GM13977 (cell line): ENCODE measurements around the gene SOX15.

Source experiments
- DNase-seq: peaks from one replicate; pipeline ENCODE4 v3.0.0; 2012; ENCODE audit warnings: low spot score
- in situ Hi-C: fragments of 300-500 bp; cut with MboI; formaldehyde crosslinking; loops from one replicate; pipeline ENCODE4 v1.12.0; 2022; ENCODE audit warnings: low sequenced_read_pairs, low pct_unique_long_range_greater_than_20kb, mixed read lengths, inconsistent platforms; ENCODE audit not compliant: unreplicated experiment
- TF ChIP-seq, protein P1 (sequence below): IDR thresholded peaks from 2 replicates; pipeline ENCODE4 v1.5.1; 2012; ENCODE audit warnings: mild to moderate bottlenecking, control low read depth; ENCODE audit not compliant: insufficient read depth; ENCODE audit errors: extremely low read depth, missing control alignments

SOX15 gene

GRCh38 chr17:7572338-7572587, 17.6 kb downstream of the SOX15 start:
- in situ Hi-C loops = loop anchor here (25.0 kb wide), 1 partner anchor 210 kb away; the partner anchor contains the start of genes KCTD11 and TMEM95
- no peak for DNase-seq
- TF ChIP-seq, protein P1, sequence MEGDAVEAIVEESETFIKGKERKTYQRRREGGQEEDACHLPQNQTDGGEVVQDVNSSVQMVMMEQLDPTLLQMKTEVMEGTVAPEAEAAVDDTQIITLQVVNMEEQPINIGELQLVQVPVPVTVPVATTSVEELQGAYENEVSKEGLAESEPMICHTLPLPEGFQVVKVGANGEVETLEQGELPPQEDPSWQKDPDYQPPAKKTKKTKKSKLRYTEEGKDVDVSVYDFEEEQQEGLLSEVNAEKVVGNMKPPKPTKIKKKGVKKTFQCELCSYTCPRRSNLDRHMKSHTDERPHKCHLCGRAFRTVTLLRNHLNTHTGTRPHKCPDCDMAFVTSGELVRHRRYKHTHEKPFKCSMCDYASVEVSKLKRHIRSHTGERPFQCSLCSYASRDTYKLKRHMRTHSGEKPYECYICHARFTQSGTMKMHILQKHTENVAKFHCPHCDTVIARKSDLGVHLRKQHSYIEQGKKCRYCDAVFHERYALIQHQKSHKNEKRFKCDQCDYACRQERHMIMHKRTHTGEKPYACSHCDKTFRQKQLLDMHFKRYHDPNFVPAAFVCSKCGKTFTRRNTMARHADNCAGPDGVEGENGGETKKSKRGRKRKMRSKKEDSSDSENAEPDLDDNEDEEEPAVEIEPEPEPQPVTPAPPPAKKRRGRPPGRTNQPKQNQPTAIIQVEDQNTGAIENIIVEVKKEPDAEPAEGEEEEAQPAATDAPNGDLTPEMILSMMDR = no peak

GRCh38 chr17:7570351-7570750, 19.5 kb downstream of the SOX15 start:
- in situ Hi-C loops = loop anchor here (25.0 kb wide), 1 partner anchor 208 kb away; the partner anchor contains the start of genes KCTD11 and TMEM95
- TF ChIP-seq, protein P1 = no peak
- no peak for DNase-seq

DNA sequence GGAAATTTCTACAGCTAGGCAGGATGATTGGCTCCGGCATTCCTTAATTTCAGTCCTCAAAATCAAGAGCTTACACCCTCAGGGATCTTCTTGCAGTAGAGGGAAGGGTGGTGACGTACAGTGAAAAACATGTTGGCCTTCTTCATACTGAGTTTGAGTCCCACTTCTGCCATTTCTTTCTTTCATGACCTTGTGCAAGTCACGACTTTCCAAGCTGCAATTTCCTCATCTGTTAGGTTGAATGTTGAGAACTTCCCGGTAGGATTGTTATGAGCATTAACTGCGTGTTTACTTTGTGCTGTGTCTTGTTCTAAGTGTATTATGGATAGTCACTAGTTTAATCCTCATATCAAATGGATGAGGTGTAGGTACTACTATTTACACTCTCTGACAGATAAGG, 20.3 kb downstream of the SOX15 start:
- no peak for DNase-seq
- TF ChIP-seq, protein P1 = no peak
- in situ Hi-C loops = loop anchor here (25.0 kb wide), 1 partner anchor 207 kb away; the partner anchor contains the start of genes KCTD11 and TMEM95

- in situ Hi-C loops = loop anchor here (25.0 kb wide), 1 partner anchor 201 kb away; the partner anchor contains the start of genes KCTD11 and TMEM95
- DNase-seq = no peak
- TF ChIP-seq, protein P1 = no peak
Observed at GRCh38 chr17:7563115-7563869, 26.6 kb downstream of the SOX15 start.

- in situ Hi-C loops = loop anchor here (25.0 kb wide), 1 partner anchor 200 kb away; the partner anchor contains the start of genes KCTD11 and TMEM95
- TF ChIP-seq, protein P1 = no peak
- DNase-seq = no peak
Observed at GRCh38 chr17:7562208-7562605, 27.7 kb downstream of the SOX15 start.

GRCh38 chr17:7561589-7562207, 28.2 kb downstream of the SOX15 start, which contains the start of gene SENP3:
SENP3 (plus strand) TSS chr17:7561919; CDS start chr17:7563077, 1,158 bp downstream.
- peak; percentile 100 for DNase-seq
- TF ChIP-seq, protein P1 = no peak
- in situ Hi-C loops = loop anchor here (25.0 kb wide), 1 partner anchor 199 kb away; the partner anchor contains the start of genes KCTD11 and TMEM95
